GM19467 (cell line): ENCODE results near the gene RECK.
A peak's percentile ranks its signal among the peaks of the same experiment; 100 is the strongest.
"Not testable (repeated sequence)": the region's sequence is repeated elsewhere in the genome, so short reads cannot be mapped to it uniquely, and the experiment has no call there.

Experiments
- ATAC-seq: cut with Tn5 transposase; IDR thresholded peaks from one replicate; pipeline ENCODE4 v1.9.1; 2021; ENCODE audit warnings: mild to moderate bottlenecking, moderate library complexity; ENCODE audit not compliant: unreplicated experiment

The RECK gene

GRCh38 chr9:36056896-36057295 is 20.2 kb downstream of the RECK start:
- no peak for ATAC-seq

- no peak for ATAC-seq
Measured at GRCh38 chr9:36063804-36064447, 27.2 kb downstream of the RECK start.

GRCh38 chr9:36064448-36065037 is 27.8 kb downstream of the RECK start:
- no peak for ATAC-seq

GRCh38 chr9:36074055-36074454 is 37.3 kb downstream of the RECK start:
- no peak for ATAC-seq

GRCh38 chr9:36074870-36075532 is 38.3 kb downstream of the RECK start:
- ATAC-seq = no peak

- ATAC-seq = no peak
Measured at GRCh38 chr9:36078051-36078450, 41.3 kb downstream of the RECK start.

GRCh38 chr9:36080519-36080918 is 43.8 kb downstream of the RECK start:
- no peak for ATAC-seq

- ATAC-seq = no peak
Measured at GRCh38 chr9:36082931-36083330, 46.2 kb downstream of the RECK start.

GRCh38 chr9:36086442-36086841 is 49.7 kb downstream of the RECK start:
- ATAC-seq = no peak

- not testable (repeated sequence) for ATAC-seq
Measured at GRCh38 chr9:36087054-36087453, 50.3 kb downstream of the RECK start.

GRCh38 chr9:36088020-36088419 is 51.3 kb downstream of the RECK start:
- ATAC-seq = no peak

- ATAC-seq = no peak
Measured at GRCh38 chr9:36091026-36091953, 54.6 kb downstream of the RECK start.

GRCh38 chr9:36092014-36092413 is 55.3 kb downstream of the RECK start:
- ATAC-seq = no peak

- ATAC-seq = peak; percentile 84
Measured at GRCh38 chr9:36092509-36093215, 55.9 kb downstream of the RECK start.

- ATAC-seq = no peak
Measured at GRCh38 chr9:36093384-36093783, 56.7 kb downstream of the RECK start.

- no peak for ATAC-seq
Measured at GRCh38 chr9:36099718-36100117, 63.0 kb downstream of the RECK start.

GRCh38 chr9:36100532-36100931 is 63.8 kb downstream of the RECK start:
- no peak for ATAC-seq

GRCh38 chr9:36101916-36102741 is 65.4 kb downstream of the RECK start:
- ATAC-seq = no peak

GRCh38 chr9:36102742-36103495 is 66.2 kb downstream of the RECK start:
- no peak for ATAC-seq
